NCI-H510A (cell line): ENCODE results near the gene SCN3A.

Experiments used
- DNase-seq: peaks from one replicate; lab custom pipeline; 2025; lab: John Stamatoyannopoulos, UW

The SCN3A gene

GRCh38 chr2:165056564-165056963 lies 147.3 kb downstream of the SCN3A start:
- no peak for DNase-seq

- DNase-seq, result no peak
Measured at GRCh38 chr2:165055082-165055851, 148.6 kb downstream of the SCN3A start.

GRCh38 chr2:165054652-165055051 lies 149.2 kb downstream of the SCN3A start:
- DNase-seq, result no peak

- DNase-seq, result no peak
Measured at GRCh38 chr2:165044505-165045303, 159.1 kb downstream of the SCN3A start.
